ENCODE results near the gene ZNF343.
"Not testable (repeated sequence)": the region's sequence is repeated elsewhere in the genome, so short reads cannot be mapped to it uniquely, and the experiment has no call there.

ZNF343 gene

GRCh38 chr20:2521369-2522305 lies 12.9 kb upstream of the ZNF343 start:
- DNase-seq (ENCODE audit: low spot score) = no peak

- DNase-seq (ENCODE audit: low spot score) = no peak
These were observed 11.9 kb upstream of the ZNF343 start for GRCh38 chr20:2520617-2521016.

GRCh38 chr20:2519115-2519809 lies 10.5 kb upstream of the ZNF343 start:
- no peak for DNase-seq (ENCODE audit: low spot score)

GRCh38 chr20:2518558-2518957 lies 9.8 kb upstream of the ZNF343 start:
- DNase-seq (ENCODE audit: low spot score) = no peak

GRCh38 chr20:2518096-2518495 lies 9.4 kb upstream of the ZNF343 start:
- no peak for DNase-seq (ENCODE audit: low spot score)

GRCh38 chr20:2516399-2516798 lies 7.7 kb upstream of the ZNF343 start:
- DNase-seq (ENCODE audit: low spot score) = no peak

- no peak for DNase-seq (ENCODE audit: low spot score)
These were observed 6.5 kb upstream of the ZNF343 start for GRCh38 chr20:2515203-2515602.

- DNase-seq (ENCODE audit: low spot score) = no peak
These were observed 1.1 kb upstream of the ZNF343 start for GRCh38 chr20:2509794-2510193.

GRCh38 chr20:2509468-2509781 lies 710 bp upstream of the ZNF343 start:
- no peak for DNase-seq (ENCODE audit: low spot score)

GRCh38 chr20:2507875-2508630 lies 662 bp downstream of the ZNF343 start:
- DNase-seq (ENCODE audit: low spot score) = no peak

GRCh38 chr20:2507464-2507863 lies 1.3 kb downstream of the ZNF343 start:
- DNase-seq (ENCODE audit: low spot score) = no peak

- DNase-seq (ENCODE audit: low spot score) = not testable (repeated sequence)
These were observed 2.3 kb downstream of the ZNF343 start for GRCh38 chr20:2506426-2506825.

GRCh38 chr20:2504803-2505202 lies 3.9 kb downstream of the ZNF343 start:
- not testable (repeated sequence) for DNase-seq (ENCODE audit: low spot score)

- DNase-seq (ENCODE audit: low spot score) = not testable (repeated sequence)
These were observed 5.8 kb downstream of the ZNF343 start for GRCh38 chr20:2502808-2503384.

- no peak for DNase-seq (ENCODE audit: low spot score)
These were observed 23.1 kb downstream of the ZNF343 start for GRCh38 chr20:2485661-2486060.

- no peak for DNase-seq (ENCODE audit: low spot score)
These were observed 23.6 kb downstream of the ZNF343 start for GRCh38 chr20:2485080-2485479.

GRCh38 chr20:2483504-2483903 lies 25.2 kb downstream of the ZNF343 start:
- DNase-seq (ENCODE audit: low spot score) = no peak

GRCh38 chr20:2480381-2480780 lies 28.3 kb downstream of the ZNF343 start:
- no peak for DNase-seq (ENCODE audit: low spot score)

GRCh38 chr20:2476742-2477615 lies 31.7 kb downstream of the ZNF343 start:
- DNase-seq (ENCODE audit: low spot score) = no peak

- DNase-seq (ENCODE audit: low spot score) = no peak
These were observed 32.6 kb downstream of the ZNF343 start for GRCh38 chr20:2475850-2476741.

Data from COLO829 (cell line).